ENCODE results near the gene GRM6.

GRM6 gene

DNA sequence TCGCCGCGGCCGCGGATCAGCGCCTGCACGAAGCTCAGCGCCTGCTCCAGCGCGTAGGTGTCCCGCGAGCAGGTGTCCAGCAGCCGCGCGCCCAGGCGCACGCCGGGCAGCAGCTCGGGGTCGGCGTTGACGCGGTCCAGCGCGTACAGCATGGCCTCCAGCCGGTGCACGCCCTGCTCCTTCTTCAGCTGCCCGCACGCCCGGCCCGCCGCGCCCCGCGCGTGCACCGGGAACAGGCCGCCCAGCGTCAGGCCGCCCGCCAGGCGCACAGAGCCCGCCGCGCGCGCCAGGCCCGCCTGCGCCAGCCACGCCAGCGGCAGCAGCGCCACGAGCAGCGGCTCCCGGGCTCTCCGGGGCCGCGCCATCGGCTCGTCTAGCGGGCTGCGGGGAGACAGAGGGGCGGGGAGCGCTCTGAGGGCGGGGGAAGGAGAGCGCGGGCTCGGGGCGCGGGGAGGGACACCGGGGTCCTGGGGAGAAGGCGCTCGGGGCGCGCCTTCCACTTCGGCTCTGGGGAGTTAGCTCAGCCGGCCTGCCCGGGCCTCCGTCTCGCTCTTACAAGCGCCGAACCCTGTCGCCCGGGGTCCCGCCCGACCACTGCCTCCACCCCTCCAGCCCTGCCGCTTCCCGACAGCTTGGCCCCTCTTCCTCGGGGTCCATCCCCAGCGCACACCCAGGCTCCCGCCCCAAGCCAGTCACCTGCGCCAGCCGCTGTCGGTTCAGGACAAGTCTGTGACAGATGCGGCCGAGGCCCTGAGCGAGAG lies at the start of gene GRM6:
Gene GRM6, minus strand, starts transcription at position 741 of the 761 bp plus-strand sequence. Its CDS starts 376 bp downstream, at position 365.
- no peak for DNase-seq (ENCODE audit: low read depth)

DNA sequence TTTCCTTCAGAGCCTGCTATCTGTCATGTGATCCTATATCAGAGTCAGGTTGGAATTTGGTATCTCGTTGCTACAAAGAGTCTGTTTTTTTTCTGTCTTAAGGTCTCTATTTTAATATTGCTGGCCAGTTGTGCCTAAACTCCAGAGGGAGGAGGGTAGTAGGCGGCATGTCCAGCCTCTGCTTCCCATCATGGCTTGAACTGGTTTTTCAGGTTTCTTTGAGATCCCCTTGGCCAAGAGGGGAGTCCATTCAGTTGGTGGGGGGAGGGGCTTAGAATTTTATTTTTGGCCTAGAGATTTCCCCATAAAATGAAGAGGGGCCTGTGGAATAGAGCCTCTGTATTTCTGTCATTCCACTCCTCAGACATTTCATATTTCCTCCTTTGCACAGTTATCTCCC lies 49.6 kb upstream of the GRM6 start:
- DNase-seq (ENCODE audit: low read depth) = no peak

DNA sequence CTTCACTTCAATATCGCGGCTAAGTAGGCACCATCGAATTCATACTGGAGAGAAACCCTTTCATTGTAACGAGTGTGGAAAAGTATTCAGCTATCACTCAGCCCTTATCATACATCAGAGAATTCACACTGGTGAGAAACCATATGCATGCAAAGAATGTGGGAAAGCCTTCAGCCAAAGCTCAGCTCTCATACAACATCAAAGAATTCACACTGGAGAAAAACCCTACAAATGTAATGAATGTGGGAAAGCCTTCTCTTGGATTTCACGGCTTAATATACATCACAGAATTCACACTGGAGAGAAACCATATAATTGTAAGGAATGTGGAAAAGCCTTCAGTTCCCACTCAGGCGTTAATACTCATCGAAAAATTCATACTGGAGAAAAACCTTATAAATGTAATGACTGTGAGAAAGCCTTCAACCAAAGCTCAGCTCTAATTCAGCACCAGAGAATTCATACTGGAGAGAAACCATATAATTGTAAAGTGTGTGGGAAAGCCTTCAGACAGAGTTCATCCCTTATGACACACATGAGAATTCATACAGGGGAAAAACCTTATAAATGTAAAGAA lies 38.0 kb upstream of the GRM6 start:
- DNase-seq (ENCODE audit: low read depth) = no peak

DNA sequence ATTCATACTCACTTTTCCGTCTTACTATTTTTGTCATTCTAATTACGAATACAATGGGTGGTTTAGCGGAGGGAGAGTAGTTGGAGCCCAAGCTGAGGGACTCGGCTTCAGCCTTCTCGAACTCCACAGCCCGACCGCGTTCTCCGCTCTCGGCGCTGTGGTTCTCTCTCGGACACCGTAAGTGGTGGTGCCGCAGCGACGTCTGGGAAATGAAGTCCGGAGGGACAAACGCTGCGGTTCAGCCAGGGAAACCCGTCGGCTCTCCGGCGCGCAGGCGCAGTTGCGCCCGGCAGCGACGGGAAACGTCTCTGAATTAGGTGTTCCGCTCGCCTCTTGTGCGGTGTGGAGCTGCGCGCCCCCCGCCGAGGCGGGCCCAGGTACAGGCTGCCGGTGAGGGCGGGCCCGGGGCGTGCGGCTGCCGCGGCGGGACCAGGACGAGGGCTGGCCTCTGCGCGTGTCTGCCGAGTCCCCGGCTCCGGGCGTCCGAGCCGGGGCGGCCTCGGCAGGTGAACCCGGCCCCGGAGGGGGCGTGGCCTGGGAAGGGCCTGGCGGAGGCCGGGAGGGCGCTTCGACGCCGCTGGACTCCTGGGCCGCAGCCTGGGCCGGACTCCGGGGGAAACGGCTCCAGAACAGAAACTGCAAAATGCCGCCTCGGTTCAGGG lies 28.5 kb upstream of the GRM6 start, which contains the start of gene ZNF879:
Gene ZNF879, plus strand, starts transcription at position 277 of the 662 bp plus-strand sequence. CDS start 1,201 bp downstream, outside the sequence.
- DNase-seq (ENCODE audit: low read depth) = peak; percentile 86

DNA sequence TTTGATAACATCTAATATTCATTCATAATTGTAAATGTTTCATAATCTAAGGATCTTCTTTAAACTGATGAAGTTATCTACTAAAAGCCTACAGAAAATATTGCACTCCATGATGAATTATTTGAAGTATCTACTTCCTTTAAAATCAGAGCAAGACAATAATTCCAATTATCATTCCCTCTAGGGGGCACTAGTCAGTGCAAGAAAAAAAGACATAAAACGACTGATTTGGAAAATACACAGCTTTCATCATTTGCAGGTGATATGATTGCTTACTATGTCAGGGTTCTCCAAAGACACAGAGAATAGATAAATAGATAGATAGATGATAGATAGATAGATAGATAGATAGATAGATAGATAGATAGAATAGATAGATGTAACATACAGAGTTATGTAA lies 13.5 kb upstream of the GRM6 start:
- DNase-seq (ENCODE audit: low read depth) = no peak

DNA sequence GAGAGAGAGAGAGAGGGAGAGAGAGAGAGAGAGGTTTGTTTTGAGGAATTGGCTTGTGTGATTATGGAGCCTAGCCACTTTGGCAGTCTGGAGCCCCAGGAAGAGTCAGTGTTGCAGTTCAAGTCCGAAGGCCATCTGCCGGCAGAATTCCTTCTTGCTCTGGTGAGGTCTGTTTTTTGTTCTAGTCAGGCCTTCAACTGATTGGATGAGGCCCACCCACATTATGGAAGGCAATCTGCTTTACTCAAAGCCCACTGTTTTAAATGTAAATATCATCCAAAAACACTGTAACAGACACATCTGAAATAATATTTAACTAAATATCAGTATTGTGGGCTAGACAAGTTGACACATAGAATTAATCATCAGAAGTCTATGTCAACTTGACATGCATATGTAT lies 11.4 kb upstream of the GRM6 start:
- DNase-seq (ENCODE audit: low read depth) = no peak

DNA sequence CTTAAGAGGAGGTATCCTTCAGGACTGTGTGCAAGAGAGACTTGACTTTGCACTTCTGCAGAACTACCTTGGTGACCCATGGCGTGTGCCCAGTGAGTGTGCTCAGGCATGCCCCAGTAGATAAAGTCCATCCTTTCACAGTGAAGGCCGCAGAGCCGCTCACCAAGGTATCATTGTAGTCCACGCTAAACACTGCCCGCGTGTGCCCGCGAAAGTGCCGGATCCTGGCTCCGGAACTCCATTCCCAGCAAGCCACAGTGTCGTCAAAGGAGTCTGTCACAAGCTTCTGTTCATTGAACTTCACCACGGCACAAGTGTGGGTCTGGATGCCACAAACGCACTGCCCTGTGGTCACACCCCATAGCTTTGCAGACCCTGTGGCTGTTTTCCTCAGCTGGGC lies 3.3 kb upstream of the GRM6 start:
- DNase-seq (ENCODE audit: low read depth) = no peak

DNA sequence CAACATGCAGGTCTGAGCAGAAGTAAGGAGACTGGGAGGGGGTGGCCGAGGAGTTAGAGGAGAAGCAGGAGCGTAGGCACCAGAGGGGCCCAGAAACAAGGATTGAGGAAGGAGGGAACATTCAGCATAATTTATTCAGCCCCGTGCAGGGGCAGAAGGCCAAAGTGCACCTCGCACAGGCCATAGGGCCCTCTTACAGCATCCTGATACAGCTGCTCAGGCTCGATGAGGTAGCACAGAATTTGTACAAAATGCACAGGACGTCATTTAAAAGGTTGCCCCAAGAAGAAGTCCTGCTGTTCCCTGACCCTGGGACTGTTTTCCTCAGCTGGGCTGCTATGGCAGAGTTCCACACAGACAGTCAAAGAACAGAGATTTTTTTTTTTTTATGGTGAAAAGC lies 2.1 kb upstream of the GRM6 start:
- no peak for DNase-seq (ENCODE audit: low read depth)

DNA sequence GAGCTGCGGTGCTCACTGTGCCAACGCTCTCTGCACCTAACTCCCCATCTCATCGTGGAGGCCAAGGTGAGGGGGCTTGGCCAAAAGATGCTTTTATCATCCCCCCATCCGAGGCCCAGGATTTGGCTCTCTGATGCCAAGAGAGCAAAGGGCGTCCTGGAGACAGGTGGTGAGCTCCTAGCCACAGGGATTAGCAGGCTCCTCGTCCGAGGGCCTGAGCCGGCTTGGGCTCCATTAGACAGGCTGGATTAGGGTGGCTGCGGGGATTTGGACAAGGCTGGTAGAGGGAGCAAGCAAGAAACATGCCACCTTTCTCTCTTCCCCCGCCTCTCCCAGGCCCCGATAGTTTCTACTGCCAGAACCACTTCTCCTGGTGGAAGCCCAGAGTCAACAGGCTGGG lies 1.0 kb upstream of the GRM6 start:
- no peak for DNase-seq (ENCODE audit: low read depth)

DNA sequence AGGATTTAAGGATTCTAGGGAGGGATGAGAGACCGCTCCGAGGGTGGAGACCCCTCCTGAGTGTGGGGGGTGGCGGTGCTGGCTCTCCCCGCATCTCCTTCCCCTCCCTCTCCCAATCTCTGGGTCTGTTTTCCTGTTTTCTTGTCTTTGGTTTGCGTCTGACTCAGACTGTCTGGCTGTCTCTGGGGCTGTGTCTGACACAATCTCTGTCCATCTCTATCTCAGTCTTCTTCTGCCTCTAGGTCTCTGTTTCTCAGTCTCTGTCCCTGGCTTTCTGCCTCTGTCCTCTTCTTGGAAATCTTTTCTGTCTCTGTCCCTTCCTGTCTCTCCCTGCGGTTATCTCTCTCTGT lies 196 bp upstream of the GRM6 start:
- DNase-seq (ENCODE audit: low read depth) = no peak

DNA sequence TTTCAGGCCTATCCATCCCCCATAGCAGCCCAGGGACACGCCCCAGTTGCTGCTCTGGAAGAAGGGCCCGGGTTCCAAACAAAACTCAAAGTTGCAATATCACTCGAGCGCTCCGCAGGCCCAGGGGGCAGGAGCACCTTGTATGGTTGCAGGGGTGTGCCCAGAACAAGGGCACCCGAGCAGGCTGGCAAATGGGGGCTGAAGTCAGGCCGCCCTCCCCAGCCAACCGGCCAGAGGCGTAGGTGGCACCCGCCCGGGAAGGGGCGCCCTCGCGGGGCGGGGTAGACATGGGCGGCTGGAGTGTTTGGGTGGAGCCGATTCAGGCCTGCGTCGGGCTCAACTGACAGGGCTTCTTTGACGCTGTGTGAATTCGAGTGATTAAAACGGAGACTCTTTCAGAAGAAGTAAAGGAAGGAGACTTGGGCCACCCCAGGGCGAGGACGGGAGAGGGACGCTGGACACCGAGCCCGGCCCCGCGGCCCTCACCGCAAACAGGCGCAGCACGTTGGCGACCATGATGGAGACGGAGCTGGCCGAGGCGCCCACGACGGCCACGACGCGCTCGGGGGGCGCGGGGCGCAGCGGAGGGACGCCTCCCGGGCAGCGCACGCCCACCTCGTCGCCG lies 1.1 kb downstream of the GRM6 start:
- DNase-seq (ENCODE audit: low read depth) = no peak

DNA sequence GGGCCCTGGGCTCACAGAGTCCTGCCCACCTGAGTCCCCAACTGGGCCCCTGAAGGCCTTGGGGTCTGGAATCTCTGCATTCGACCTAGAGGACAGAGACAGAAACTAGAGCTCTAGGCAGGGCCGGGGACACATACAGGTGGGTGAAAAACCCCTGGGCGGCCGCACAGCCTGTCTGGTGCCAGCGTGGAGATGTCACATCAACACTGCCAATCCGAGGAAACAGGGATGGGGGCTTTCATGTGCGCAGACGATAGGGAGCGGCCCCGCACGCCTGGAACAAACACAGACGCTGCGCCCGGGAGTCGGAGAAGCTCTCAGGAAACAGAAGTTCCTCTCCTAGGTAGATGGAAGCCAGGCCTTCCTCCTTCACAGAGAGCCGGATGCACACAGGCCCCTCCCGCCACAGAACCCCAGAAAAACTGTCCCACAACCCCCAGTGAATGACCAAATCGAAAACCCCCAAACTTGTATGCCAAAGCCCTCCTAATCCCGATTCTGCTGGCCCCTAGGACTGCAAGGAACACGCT lies 1.8 kb downstream of the GRM6 start:
- no peak for DNase-seq (ENCODE audit: low read depth)

DNA sequence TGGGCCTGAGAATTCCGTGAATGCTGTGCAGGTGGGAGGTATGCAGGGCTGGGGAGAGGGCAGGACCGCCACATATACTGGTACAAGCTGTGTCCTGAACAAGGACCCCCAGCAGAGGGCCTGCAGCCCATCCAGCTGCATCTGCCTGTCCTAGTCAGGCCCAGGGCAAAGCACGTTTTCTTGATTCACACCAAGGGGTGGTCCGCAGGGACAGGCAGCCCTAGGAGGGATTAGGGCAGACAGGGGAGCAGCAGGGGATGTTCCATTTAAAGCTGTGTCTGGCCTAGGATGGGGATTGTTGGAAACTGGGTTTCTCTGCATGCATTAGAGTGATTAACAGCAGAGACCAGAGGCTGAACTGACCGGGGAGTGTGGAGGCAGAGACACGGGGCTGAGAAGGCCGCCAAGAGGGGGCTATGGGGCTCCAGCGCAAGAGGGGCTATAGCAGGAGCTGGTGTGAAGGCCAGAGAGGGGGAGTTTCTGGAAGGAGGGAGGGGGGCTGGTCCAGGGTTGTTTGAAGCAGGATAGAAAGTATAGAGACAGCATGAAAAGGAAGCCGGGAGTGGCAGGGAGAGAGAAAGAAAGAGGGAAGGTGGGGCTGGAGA lies 2.7 kb downstream of the GRM6 start:
- no peak for DNase-seq (ENCODE audit: low read depth)

DNA sequence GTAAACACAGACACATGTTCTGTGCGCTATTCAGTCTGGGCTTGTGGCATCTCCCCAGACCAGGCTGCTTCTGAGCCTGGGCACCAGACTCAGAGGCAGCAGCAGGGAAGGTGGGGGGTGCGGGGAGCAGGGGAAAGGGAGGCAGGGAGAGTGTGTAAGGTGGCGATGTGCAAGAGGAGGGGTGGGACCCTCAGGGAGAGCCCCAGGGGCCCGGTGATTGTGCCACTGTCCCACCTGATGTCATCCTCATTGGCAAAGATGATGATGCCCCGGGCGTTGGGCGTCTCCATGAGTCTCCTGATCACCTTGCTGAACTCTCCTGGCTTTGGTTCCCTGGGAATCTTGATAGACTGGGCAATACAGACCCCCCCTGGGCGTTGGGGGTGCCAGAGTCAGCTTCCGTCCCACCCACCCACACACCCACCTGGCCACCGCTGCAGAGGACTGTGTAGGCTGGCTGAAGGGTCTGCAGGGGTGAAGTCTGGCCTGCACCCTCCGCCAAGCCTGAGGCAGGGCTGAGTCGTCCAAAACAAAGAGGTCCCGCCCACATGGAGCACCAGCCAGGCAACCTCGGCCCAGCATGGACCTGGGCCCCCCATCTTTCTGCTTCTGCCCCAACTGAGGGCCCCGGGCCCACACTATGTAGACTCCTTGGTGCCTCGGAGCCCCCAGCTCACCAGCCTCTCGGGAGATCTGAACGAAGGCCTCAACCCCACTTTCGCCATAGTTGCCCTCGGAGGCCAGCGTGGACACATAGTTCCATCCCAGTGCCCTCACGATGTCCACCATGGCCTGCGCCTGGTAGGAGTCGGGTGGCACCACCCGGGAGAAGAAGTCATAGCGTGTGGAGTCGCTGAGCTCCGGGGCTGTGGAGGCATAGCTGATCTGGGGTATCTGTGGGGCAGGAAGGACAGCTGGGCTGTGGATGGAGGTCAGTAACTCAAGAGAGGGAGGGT lies 3.7 kb downstream of the GRM6 start:
- no peak for DNase-seq (ENCODE audit: low read depth)

DNA sequence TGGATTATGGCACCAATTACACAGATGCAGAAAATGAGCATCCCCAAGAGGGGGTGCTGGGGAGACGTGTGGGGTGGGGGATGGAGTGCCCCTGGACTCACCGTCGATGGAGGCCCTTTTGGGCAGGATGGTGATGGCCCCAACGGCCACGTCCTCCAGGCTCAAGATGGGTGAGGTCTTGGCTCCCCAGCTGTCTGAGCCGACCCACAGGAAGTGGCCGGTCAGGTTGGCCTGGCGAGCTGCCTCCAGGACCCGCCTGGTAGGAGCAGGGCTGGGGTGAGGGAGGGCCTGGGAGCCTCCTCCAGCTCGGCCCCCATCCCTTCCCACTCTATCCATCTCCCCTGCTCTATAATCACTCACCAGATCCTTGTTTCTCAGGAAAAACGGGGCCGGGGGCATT lies 4.6 kb downstream of the GRM6 start:
- DNase-seq (ENCODE audit: low read depth) = no peak

DNA sequence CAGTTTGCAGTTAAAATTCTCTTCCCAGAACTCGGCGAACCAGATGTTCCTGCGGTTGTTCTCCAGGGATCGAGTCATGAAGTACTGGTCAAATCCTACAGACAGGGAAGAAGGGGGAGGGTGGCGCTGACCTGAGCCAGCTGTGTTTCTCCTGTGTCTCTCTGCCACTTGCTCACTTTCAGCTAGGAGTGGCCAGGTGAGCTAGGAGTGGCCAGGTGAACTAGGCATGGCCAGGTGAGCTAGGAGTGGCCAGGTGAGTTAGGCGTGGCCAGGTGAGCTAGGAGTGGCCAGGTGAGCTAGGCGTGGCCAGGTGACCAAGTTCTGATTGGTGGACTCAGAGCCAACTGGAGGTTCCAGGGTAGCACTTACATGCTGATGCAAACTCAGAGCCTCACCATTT lies 5.8 kb downstream of the GRM6 start:
- DNase-seq (ENCODE audit: low read depth) = no peak

DNA sequence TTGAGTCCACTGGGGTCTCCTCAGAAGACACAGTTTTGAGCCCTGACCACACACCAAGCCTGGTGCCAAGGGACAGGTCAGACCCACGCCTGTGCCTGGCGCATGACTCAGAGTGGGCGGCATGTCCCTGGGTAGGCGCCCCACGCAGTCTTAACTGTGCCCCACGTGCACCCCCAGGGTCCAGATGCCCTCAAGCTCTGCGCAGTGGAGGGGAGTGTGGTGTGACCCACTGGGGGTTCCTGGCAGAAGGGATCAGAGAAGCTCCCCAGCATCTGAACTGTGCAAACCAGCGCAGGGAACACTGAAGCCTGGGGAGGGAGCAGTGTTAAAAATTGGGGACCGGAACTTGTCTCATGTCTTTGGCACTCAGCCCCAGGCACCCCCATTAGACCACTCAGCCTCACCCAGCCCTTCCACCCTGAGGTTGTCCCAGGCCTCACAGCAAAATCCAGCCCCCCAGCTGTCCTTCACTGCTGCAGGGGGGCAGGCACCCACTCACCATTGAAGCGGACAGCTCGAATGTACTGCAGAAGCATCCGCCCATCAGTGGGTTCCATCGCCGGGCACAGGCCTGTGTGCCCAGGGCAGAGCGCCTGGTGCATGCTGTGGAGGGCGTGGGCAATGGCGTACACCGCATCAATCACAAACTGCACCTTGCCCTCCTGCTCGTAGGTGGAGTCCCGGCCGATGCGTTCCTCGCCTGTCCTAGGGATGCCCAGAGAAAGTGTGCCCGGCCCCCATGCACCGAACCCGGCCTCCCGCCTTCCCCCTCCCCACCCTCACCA lies 6.5 kb downstream of the GRM6 start:
- DNase-seq (ENCODE audit: low read depth) = no peak

DNA sequence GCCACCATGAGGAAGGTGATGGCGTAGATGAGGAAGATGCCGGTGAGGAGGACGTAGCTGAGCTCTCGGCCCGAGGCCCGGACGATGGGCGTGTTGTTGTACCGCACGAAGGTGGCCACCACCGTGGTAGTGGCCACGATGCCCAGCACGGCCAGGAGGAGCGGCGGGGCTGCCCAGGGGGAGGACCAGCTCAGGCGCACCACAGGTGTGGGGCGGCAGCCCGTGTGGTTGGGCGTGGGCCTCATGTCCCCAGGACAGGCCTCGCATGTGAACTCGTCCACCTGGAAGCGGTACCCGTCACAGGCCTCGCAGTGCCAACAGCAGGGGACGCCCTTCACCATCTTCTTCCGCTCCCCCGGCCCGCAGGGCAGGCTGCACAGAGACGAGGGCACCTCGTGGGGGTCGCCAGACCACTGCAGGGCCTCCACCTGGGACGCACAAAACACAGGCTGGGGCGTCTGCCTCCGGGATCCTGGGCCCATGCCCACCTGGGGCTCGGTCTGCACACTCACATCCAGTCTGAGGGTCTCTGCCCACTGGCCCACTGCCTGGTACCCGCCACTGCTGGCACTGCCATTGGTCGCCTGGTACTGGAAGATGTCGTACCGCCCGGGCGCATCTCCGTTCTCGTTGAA lies 8.7 kb downstream of the GRM6 start:
- DNase-seq (ENCODE audit: low read depth) = no peak

DNA sequence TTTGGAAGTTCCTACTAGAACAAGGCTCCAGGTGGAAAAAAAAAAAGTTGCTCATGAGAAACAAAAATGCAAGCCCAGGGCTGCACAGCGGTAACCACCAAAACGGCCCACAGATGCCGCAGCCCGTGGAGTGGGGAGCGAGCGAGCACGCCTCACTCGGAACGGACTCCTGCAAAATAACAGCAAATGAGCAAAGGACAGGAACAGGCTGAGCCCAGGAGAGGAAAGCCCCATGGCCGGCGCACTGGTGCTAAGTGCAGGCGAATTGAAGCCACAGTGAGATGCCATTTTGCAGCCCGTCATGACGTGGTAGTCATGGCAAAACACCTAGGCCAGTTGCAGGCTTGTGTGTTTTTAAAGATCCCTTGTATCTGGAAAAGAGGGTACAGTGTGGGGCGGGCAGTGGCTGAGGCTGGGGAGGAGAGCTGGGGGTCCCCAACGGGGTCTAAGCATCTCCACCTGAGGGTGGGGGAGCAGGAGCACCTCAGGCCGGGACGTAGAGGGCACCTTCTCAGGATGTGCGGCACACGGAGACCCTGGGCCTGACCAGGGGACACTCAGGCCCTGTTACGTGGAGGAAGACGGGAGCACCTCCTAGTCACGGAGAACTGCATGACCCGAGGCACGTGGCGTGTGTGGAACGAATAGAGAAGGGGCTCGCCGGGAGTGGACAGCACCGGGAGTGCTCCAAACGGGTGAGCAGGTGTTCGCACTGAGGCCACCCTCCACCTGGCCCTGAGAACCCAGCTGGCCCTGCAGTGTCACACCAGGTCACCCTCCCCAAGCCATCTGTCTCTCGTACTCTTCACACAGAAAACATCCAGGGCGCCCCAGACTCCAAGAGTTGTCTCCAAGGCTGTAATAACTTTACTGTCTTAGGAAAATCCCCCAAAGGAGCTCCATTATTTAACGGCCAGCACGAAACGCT lies 10.7 kb downstream of the GRM6 start:
- no peak for DNase-seq (ENCODE audit: low read depth)

Data from stimulated activated CD8-positive, alpha-beta memory T cell treated with anti-CD3 and anti-CD28 coated beads, Interleukin-7, amount 100 ng/mL, for 24 hours (primary cell).